GM12892 (cell line): ENCODE results near the gene GAL3ST1.

Experiments used
- POLR2A ChIP-seq: IDR thresholded peaks from 2 replicates; pipeline ENCODE4 v1.6.1; 2011; ENCODE audit warnings: low read depth, low read length, control low read depth
- POLR2AphosphoS5 ChIP-seq: IDR thresholded peaks from 2 replicates; pipeline ENCODE4 v1.6.1; 2011; ENCODE audit warnings: low read depth, low read length, control low read depth
- TAF1 ChIP-seq: IDR thresholded peaks from 2 replicates; pipeline ENCODE4 v1.6.1; 2011; ENCODE audit warnings: low read depth, mild to moderate bottlenecking, control low read depth, low read length, borderline replicate concordance

GRCh38 chr22:30604723-30605122, 30.3 kb upstream of the GAL3ST1 start:
- TF ChIP-seq POLR2AphosphoS5 (no peak), TAF1 (no peak), POLR2A (no peak)
